Measurements from ENCODE around the gene BZW1.

Gene BZW1

DNA sequence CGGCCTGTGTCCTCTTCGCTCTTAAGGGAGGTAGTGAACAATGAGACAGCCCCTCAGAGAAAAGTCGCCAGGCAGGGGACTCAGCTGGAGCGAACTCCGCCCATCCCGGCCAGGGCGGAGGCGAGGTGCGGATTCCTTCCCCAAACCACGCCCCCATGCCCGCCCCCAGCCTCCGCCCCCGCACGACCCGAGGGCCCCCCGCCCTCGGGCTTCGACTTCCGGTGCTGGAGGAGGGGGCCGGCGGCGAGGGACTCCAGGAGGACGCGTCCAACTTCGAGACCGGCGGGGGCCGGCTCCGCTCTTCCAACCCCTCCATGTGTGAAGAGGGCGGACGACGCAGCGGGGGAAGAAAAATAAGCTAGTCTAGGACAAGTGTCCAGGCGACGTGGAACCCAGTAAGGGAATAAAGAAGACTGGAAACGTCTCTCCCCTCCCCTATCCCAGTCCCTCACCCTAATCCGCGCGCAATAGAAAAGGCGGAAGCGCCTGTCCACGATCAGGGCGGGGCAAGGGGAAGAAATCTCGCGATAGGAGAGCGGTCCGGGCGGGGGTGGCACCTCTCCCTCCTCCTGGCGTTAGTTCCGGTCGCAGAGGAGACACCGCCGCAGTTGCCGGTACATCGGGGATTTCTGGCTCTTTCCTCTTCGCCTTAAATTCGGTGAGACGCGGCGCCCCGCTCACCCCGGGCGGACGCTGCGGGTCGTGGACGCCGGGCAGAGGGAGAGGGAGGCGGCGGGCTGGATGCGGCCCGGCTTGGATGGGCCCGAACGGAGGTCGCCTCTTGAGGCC, at the start of gene BZW1:
Gene BZW1 (plus strand): TSS at position 578 of the 789 bp plus-strand sequence. CDS start 1,308 bp downstream, outside the sequence.
- DNase-seq = peak; percentile 86 to 89

DNA sequence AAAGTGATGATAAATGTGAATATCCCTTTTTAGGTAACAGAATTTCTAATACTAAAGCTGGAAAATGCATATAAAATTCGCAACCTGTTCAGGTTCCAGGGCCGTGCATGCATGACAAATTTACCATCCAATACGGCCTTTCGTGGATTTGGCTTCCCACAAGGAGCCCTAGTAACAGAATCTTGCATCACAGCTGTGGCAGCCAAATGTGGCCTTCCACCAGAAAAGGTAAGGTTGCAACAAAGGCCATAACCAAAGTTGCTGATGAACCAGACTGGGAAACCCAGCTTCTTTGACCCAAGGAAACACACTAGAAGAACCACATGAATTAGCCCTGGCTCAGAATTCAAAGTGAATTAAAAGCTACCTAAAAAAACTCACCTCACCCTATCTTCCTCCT, 49.6 kb upstream of the BZW1 start:
- DNase-seq = no peak

- DNase-seq = no peak
These were observed 48.3 kb upstream of the BZW1 start for GRCh38 chr2:200763422-200763821.

- DNase-seq = no peak
These were observed 46.4 kb upstream of the BZW1 start for GRCh38 chr2:200765139-200765951.

GRCh38 chr2:200765995-200766660, 45.6 kb upstream of the BZW1 start:
- no peak for DNase-seq

DNA sequence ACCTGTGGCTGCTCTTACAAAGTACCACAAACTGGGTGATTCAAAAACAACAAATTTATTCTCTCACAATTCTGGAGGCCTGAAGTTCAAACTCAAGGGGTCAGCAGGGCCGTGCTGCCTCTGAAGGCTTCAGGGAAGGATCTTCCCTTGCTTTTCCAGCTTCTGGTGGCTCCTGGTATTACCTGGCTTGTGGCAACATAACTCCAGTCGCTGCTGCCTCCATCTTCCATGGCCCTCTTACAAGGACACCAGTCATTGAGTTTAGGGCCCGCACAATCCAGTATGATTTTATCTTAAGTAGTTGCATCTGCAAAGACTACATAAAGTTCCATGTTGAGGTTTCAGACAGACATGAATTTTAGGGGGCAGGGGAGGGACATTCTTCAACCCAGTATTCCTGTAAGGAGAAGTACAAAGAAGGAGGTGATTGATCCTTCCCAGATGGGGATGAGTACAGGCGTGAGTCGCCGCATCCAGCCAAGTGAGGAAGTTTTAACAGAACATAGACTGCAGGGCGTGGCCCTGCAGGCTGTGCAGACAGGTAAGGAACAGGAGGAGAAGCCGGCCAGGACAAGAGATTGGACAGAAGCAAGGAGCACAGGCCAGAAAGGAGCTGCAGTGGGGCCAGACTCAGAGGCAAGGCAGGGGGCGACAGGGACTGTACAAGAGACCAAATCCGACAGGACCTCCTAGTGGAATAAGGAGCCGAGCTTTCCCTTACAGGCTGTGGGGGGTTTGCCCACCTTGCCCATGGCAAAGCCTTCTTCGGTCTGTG, 44.4 kb upstream of the BZW1 start:
- DNase-seq = no peak

DNA sequence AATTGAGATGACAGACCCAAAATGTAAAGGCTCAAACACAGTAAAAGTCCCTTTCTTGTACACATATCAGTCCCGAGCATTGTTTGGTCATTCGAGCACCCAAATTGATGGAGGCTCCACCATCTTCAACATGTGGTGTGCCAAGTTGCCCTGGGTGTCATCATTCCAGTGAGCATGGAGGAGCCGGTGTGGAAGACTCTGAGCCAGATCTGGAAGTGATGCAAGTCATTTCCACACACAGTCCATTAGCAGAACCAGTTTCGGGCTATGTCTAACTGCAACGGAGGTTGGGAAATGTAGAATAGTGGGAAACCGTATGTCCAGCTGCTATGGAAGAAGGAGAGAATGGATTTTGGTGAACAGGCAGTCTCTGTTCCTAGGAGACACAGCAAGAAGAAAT, 40.9 kb upstream of the BZW1 start:
- DNase-seq = no peak

GRCh38 chr2:200772620-200773019, 39.1 kb upstream of the BZW1 start:
- DNase-seq = no peak

DNA sequence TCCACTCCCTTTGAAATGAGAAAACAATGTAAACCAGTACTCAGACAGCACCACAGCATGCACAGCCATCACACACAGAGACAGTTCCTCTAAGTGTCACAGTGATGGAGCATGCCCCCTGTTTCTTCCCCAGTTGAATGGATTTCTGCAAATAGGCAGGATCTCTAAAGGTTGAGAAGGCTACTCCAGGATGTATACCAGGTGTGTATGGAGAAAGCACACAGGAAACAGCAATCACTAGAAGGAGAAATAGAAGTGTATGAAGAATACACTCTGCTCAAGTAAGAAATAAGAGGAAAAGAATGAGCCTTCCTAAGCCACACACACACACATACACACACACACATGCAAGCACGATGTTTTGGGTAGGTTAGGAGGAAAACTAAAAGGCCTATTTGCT, 38.6 kb upstream of the BZW1 start:
- DNase-seq = no peak

GRCh38 chr2:200774920-200775319, 36.8 kb upstream of the BZW1 start:
- no peak for DNase-seq

- DNase-seq = no peak
These were observed 34.4 kb upstream of the BZW1 start for GRCh38 chr2:200777275-200777674.

DNA sequence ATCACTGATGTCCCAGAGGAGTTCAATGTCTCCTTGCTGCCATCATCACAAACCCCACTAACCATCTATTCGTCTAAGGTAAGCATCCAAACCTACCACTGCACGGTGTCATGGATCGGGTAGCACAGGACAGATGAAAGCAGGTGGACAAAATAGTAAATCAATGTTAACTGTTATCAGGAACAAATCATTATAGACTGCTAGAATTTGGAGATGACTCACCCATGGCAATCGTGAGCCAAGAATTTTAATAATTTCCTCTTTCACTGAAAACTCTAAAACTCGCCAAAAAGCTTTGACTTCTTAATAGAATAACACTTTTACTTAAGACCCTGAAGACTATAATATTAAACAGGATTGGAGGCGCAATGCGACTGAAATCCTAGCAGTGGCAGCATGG, 33.7 kb upstream of the BZW1 start:
- no peak for DNase-seq

GRCh38 chr2:200779214-200779613, 32.5 kb upstream of the BZW1 start:
- DNase-seq = no peak

- no peak for DNase-seq
These were observed 30.1 kb upstream of the BZW1 start for GRCh38 chr2:200781616-200782015.

GRCh38 chr2:200782251-200782650, 29.5 kb upstream of the BZW1 start:
- no peak for DNase-seq

- DNase-seq = no peak
These were observed 27.5 kb upstream of the BZW1 start for GRCh38 chr2:200784215-200784614.

GRCh38 chr2:200786423-200786822, 25.3 kb upstream of the BZW1 start:
- no peak for DNase-seq

DNA sequence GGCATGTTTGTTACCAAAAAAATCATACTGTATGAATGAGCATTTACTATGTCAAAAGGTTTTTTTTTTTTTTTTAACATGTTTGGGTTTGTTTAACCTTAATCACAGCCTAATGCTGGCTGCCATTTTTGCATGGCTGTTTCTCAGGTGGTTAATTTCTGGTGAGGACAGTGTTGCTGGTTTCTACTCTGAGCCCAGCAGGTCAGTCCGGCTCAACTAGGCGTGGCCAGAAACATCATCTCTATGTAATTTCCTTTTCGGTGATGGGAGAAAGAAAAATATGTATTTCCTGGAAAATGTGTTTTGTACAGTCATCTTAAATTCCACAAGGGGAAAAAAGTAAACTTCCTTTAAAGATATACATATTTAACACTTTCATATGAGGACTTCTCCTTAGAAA, 24.9 kb upstream of the BZW1 start:
- no peak for DNase-seq

- peak in 1 of 2 experiments; percentile 8 for DNase-seq
These were observed 24.2 kb upstream of the BZW1 start for GRCh38 chr2:200787351-200788120.

- DNase-seq = no peak
These were observed 23.5 kb upstream of the BZW1 start for GRCh38 chr2:200788121-200788718.

DNA sequence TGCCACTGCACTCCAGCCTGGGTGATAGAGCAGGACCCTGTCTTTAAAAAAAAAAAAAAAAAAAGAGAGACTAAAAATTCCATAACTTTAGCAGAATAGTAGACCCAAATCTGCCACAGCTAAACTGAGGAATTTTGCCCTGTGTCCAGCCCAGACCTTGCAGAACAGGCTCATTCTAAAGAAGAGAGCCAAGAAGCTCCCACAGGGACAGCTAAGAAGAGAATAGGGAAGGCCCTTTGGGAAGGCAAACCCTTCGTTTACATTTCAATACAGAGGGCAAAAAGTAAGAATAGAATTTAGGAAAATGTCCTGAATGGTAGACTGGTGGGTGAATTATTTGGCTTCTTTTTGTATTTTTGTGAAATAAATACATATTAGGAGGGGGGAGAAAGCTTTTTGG, 21.5 kb upstream of the BZW1 start:
- no peak for DNase-seq

GRCh38 chr2:200791905-200792304, 19.8 kb upstream of the BZW1 start:
- DNase-seq = no peak

Measured in AML-193 (cell line).